Fibroblast of lung (primary cell): Measurements from ENCODE around the gene GRAMD2A. TPM values are rescaled to one million over a fixed set of nuclear protein-coding genes. Genes with fewer than 3 reads are reported as not detected.

Experiments used
- DNase-seq, 2 donors: peaks; one replicate each; pipeline versions ENCODE4 v3.0.0 to v3.0.0-alpha.2; 2010; ENCODE audit warnings: low read depth in 2 of 2
- H2AFZ ChIP-seq: 2 replicates; pipeline ENCODE4 v1.5.1; 2012; ENCODE audit warnings: low read length, control low read depth, inconsistent platforms
- H3K27ac ChIP-seq: 2 replicates; pipeline ENCODE4 v1.5.1; 2011; ENCODE audit warnings: low read length, control low read depth; ENCODE audit not compliant: insufficient read depth
- H3K27me3 ChIP-seq: 2 replicates; pipeline ENCODE4 v1.5.1; 2011; ENCODE audit warnings: mild to moderate bottlenecking, low read length; ENCODE audit not compliant: control insufficient read depth, insufficient read depth
- H3K36me3 ChIP-seq: 2 replicates; pipeline ENCODE4 v1.5.1; 2011; ENCODE audit warnings: low read length; ENCODE audit not compliant: control insufficient read depth, insufficient read depth
- H3K4me1 ChIP-seq: 2 replicates; pipeline ENCODE4 v1.5.1; 2011; ENCODE audit warnings: low read length; ENCODE audit not compliant: control insufficient read depth, insufficient read depth; ENCODE audit errors: extremely low read depth
- H3K4me2 ChIP-seq: 2 replicates; pipeline ENCODE4 v1.5.1; 2011; ENCODE audit warnings: low read length, control low read depth; ENCODE audit not compliant: insufficient read depth; ENCODE audit errors: extremely low read depth
- H3K4me3 ChIP-seq, 4 experiments: fragments of 200-600 bp in 1 of 4; sonication (generic) in 1 of 4; replicated peaks in 1 of 4; 2 replicates each; pipeline ENCODE4 v1.5.1; 2011 to 2016; ENCODE audit warnings: low read length in 4 of 4, low read depth in 3 of 4, mild to moderate bottlenecking in 3 of 4, control low read depth in 2 of 4, inconsistent platforms in 1 of 4, mixed read lengths in 1 of 4; ENCODE audit not compliant: insufficient read depth in 1 of 4; ENCODE audit errors: control extremely low read depth in 1 of 4
- H3K79me2 ChIP-seq: 2 replicates; pipeline ENCODE4 v1.5.1; 2012; ENCODE audit warnings: mild to moderate bottlenecking, low read length, inconsistent platforms; ENCODE audit not compliant: control insufficient read depth, insufficient read depth
- H3K9ac ChIP-seq: 2 replicates; pipeline ENCODE4 v1.5.1; 2011; ENCODE audit warnings: mild to moderate bottlenecking, low read length, control low read depth; ENCODE audit not compliant: insufficient read depth
- H3K9me3 ChIP-seq: 2 replicates; pipeline ENCODE4 v1.5.1; 2012; ENCODE audit warnings: low read depth, low read length; ENCODE audit not compliant: control insufficient read depth, insufficient read depth
- H4K20me1 ChIP-seq: 2 replicates; pipeline ENCODE4 v1.5.1; 2011; ENCODE audit warnings: low read length; ENCODE audit not compliant: control insufficient read depth, insufficient read depth; ENCODE audit errors: extremely low read depth
- EZH2 ChIP-seq: IDR thresholded peaks from 2 replicates; pipeline ENCODE4 v1.5.1; 2012; ENCODE audit warnings: low read length, control low read depth, mild to moderate bottlenecking; ENCODE audit errors: missing control alignments
- polyA plus RNA-seq, 2 donors: library from polyadenylated mRNA; depleted of rRNA in 1 of 2; stranded (reverse) in 1 of 2; unstranded in 1 of 2; fragments of >200 nt; gene quantifications; 2 replicates each; pipeline ENCODE4 v1.2.1, GENCODE V29; 2011 to 2012; ENCODE audit warnings: missing spikeins in 1 of 2
- total RNA-seq: library from RNA; depleted of rRNA; stranded (reverse); fragments of >200 nt; gene quantifications from 2 replicates; pipeline ENCODE4 v1.2.1, GENCODE V29; 2014
- TF ChIP-seq, protein P1 (sequence below), 2 donors: IDR thresholded peaks in 1 of 2; conservative IDR thresholded peaks in 1 of 2; 1 replicate in 1 of 2; 2 replicates in 1 of 2; pipeline ENCODE4 v1.5.1; 2011 to 2012; ENCODE audit warnings: low read length in 2 of 2, control low read depth in 1 of 2, inconsistent platforms in 1 of 2, low read depth in 1 of 2, mild to moderate bottlenecking in 1 of 2

Gene GRAMD2A
- total and polyA plus RNA-seq, 2 donors (not counting 1 experiment from before 2014, with no cell fraction given): 0.15 to 0.83 TPM

DNA sequence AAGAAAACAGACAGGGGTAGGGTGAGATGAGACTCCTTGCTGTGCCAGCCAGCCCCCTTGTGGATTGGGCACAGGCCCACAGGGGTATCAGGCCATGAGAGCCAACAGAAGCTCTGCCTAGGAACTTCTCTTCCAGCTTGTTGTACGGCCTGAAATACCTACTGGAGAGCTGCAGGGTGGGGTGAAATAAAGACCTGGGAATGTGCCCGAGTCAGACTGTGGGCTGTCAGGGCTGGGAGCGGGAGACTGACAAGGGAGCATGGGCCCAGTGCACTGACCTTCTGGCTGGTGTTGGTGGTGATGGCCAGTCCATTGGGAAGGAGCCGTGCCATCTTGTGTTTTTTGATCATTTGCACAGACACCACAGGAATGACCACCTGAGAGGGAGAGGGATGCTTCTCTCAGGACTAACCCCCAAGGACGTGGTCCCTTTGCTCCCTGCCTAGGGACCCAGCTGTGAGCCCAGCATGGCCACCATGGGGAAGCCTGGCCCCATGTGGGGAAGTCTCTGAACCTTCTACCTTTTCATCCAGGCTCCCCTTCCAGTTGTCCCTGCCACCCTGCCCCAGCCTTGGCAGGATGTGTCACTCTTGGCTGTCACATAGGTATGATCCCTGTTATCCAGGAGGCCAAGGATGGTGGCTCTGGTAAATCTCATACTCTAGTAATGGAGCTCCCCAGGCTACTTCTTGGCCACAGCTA, 30.7 kb downstream of the GRAMD2A start:
- H3K36me3 ChIP-seq: no peaks in the 10 kb centered on the region
- no peak overlapping the region for H3K4me3 ChIP-seq
- no peaks in the 10 kb centered on the region for H3K4me1 ChIP-seq
- H3K27me3 ChIP-seq: peaks cover 3% of the 10 kb centered on the region
- H3K79me2 ChIP-seq: no peaks in the 10 kb centered on the region
- H3K9ac ChIP-seq: no peak overlapping the region
- no peaks in the 10 kb centered on the region for H3K9me3 ChIP-seq
- TF ChIP-seq EZH2: no peak
- TF ChIP-seq, protein P1, sequence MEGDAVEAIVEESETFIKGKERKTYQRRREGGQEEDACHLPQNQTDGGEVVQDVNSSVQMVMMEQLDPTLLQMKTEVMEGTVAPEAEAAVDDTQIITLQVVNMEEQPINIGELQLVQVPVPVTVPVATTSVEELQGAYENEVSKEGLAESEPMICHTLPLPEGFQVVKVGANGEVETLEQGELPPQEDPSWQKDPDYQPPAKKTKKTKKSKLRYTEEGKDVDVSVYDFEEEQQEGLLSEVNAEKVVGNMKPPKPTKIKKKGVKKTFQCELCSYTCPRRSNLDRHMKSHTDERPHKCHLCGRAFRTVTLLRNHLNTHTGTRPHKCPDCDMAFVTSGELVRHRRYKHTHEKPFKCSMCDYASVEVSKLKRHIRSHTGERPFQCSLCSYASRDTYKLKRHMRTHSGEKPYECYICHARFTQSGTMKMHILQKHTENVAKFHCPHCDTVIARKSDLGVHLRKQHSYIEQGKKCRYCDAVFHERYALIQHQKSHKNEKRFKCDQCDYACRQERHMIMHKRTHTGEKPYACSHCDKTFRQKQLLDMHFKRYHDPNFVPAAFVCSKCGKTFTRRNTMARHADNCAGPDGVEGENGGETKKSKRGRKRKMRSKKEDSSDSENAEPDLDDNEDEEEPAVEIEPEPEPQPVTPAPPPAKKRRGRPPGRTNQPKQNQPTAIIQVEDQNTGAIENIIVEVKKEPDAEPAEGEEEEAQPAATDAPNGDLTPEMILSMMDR (conservative IDR thresholded peaks at IDR 0.05 in 1 of 2, IDR thresholded peaks at IDR 0.05 in 1 of 2; ENCODE audit: low read depth in 1 of 2, low read length in 2 of 2): no peak
- no peak overlapping the region for H3K4me2 ChIP-seq
- no peak for DNase-seq
- H3K27ac ChIP-seq: no peak overlapping the region
- no peak overlapping the region for H2AFZ ChIP-seq
- H4K20me1 ChIP-seq: no peaks in the 10 kb centered on the region

- TF ChIP-seq, protein P1 (conservative IDR thresholded peaks at IDR 0.05 in 1 of 2, IDR thresholded peaks at IDR 0.05 in 1 of 2; ENCODE audit: low read depth in 1 of 2, low read length in 2 of 2): no peak
- TF ChIP-seq EZH2: no peak
Observed at GRCh38 chr15:72163719-72164118, 33.9 kb downstream of the GRAMD2A start.

GRCh38 chr15:72162569-72162968, 35.0 kb downstream of the GRAMD2A start:
- peaks cover 8% of the 10 kb centered on the region for H3K27me3 ChIP-seq
- no peaks in the 10 kb centered on the region for H3K4me1 ChIP-seq
- H3K27ac ChIP-seq: no peak overlapping the region
- H3K9ac ChIP-seq: no peak overlapping the region
- H4K20me1 ChIP-seq: no peaks in the 10 kb centered on the region
- TF ChIP-seq EZH2: no peak
- TF ChIP-seq, protein P1 (conservative IDR thresholded peaks at IDR 0.05 in 1 of 2, IDR thresholded peaks at IDR 0.05 in 1 of 2; ENCODE audit: low read depth in 1 of 2, low read length in 2 of 2): no peak
- no peak overlapping the region for H2AFZ ChIP-seq
- no peaks in the 10 kb centered on the region for H3K79me2 ChIP-seq
- no peaks in the 10 kb centered on the region for H3K9me3 ChIP-seq
- H3K4me3 ChIP-seq: no peak overlapping the region
- no peaks in the 10 kb centered on the region for H3K36me3 ChIP-seq
- H3K4me2 ChIP-seq: no peak overlapping the region
- no peak for DNase-seq

More at GRCh38 chr15:72163719-72164118, 33.9 kb downstream of the GRAMD2A start:
- Histone ChIP-seq H3K27me3 (peaks cover 8% of the 10 kb centered on the region), H3K9me3 (no peaks in the 10 kb centered on the region), H3K27ac (no peak overlapping the region), H4K20me1 (no peaks in the 10 kb centered on the region), H3K36me3 (no peaks in the 10 kb centered on the region), H3K79me2 (no peaks in the 10 kb centered on the region), H2AFZ (no peak overlapping the region), H3K4me3 (no peak overlapping the region), H3K4me2 (no peak overlapping the region), H3K4me1 (no peaks in the 10 kb centered on the region), H3K9ac (no peak overlapping the region)
- no peak for DNase-seq
